Spinal cord (tissue), 10 donors: ENCODE results near the gene PCDHGC3. TPM values are rescaled to one million over a fixed set of nuclear protein-coding genes. Genes with fewer than 3 reads are reported as not detected.
A peak's percentile ranks its signal among the peaks of the same experiment; 100 is the strongest.

ENCODE experiments used
- DNase-seq, 6 donors: peaks; one replicate each; pipeline versions ENCODE4 v3.0.0 to v3.0.0-alpha.2; 2013 to 2015; ENCODE audit warnings: low spot score in 6 of 6, low read depth in 4 of 6
- H3K27ac ChIP-seq: one replicate; pipeline ENCODE4 v1.5.1; 2013; ENCODE audit warnings: low read depth, low read length, control low read depth
- H3K27me3 ChIP-seq: one replicate; pipeline ENCODE4 v1.6.1; 2013; ENCODE audit warnings: low read length; ENCODE audit not compliant: control insufficient read depth, insufficient read depth
- H3K36me3 ChIP-seq: one replicate; pipeline ENCODE4 v1.6.1; 2013; ENCODE audit warnings: low read length; ENCODE audit not compliant: control insufficient read depth, insufficient read depth
- H3K4me1 ChIP-seq: one replicate; pipeline ENCODE4 v1.6.1; 2013; ENCODE audit warnings: low read length; ENCODE audit not compliant: control insufficient read depth, insufficient read depth
- H3K4me3 ChIP-seq: one replicate; pipeline ENCODE4 v1.5.1; 2013; ENCODE audit warnings: low read depth, low read length, control low read depth
- H3K9me3 ChIP-seq: one replicate; pipeline ENCODE4 v1.6.1; 2013; ENCODE audit warnings: low read length; ENCODE audit not compliant: control insufficient read depth, insufficient read depth
- WGBS: methylation state at CpG from one replicate; pipeline ENCODE4 v1.1.5; 2013; ENCODE audit warnings: missing lambda C conversion rate; ENCODE audit not compliant: insufficient coverage; 5-methylcytosine and 5-hydroxymethylcytosine counted together
- polyA plus RNA-seq, 2 donors: library from polyadenylated mRNA; unstranded; fragments of 120-200 nt; gene quantifications; one replicate each; pipeline ENCODE4 v1.2.1, GENCODE V29; 2013; ENCODE audit not compliant: insufficient read length in 2 of 2
- total RNA-seq, 2 donors: library from RNA; depleted of rRNA in 1 of 2; stranded (reverse); fragments of 120-200 nt in 1 of 2; fragments of >200 nt in 1 of 2; gene quantifications; one replicate each; pipeline versions ENCODE4 v1.2.3 to v1.2.4, GENCODE V29; 2013 to 2014
- donor health status: healthy.

Gene PCDHGC3
- total and polyA plus RNA-seq, 4 donors: 114 to 678 (median 404) TPM

DNA sequence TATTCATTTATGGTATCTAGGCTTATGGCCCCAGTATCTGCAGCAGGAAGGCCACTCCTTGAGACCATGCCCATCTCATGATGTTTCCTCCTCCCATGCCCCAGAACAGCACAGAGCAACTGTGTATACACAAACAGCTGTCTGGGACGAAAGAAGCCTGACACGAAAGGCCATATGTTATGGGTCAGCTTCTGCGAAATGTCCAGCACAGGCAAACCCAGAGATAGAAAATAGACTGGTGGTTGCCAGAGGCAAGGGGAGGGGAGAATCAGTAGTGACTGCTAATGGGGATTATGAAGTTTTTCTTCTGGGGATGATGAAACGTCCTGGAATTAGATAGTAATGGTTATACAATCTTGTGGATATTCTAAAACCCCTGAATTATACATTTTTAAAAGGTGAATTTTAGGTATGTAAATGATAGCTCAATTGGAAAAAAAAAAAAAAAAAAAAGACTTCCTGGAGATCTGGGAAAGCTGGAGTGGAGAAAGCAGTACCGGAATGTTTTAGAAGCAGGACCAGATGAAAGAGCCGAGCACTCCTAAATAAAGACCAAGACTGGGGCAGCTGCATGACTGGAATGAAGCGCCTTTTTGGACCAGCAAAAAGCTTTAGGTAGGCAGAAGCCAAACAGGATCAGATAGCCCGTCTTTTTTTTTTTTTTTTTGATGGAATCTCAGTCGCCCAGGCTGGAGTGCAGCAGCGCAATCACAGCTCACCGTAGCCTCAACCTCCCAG, 42.3 kb downstream of the PCDHGC3 start:
- no peak overlapping the region for H3K27ac ChIP-seq
- peaks cover 15% of the 10 kb centered on the region for H3K36me3 ChIP-seq
- DNase-seq: peak in 1 of 6 donors; percentile 7
- H3K9me3 ChIP-seq: no peaks in the 10 kb centered on the region
- H3K27me3 ChIP-seq: no peaks in the 10 kb centered on the region
- no peak overlapping the region for H3K4me3 ChIP-seq
- 82% methylated on average over 6 of the region's 11 CpGs for WGBS
- H3K4me1 ChIP-seq: peaks cover 48% of the 10 kb centered on the region

DNA sequence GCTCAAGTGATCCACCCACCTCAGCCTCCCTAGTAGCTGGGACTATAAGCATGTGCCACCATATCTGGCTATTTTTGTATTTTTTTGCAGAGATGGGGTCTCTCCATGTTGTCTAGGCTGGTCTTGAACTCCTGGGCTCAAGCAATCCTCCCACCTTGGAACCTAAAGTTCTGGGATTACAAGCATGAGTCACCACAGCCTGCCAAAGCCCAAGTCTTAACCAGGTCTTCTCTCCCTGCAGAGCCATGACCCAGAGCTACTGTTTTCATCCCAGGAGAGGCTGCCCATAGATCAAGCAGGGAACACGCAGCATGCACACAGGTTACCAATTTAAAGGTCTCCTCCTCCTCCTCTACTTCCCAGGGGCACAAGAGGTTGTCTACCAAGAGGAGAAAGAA, 42.9 kb downstream of the PCDHGC3 start:
- no peaks in the 10 kb centered on the region for H3K27me3 ChIP-seq
- WGBS: no CpG with 5 or more reads among the region's 1 CpG
- no peak overlapping the region for H3K27ac ChIP-seq
- DNase-seq: no peak
- H3K4me3 ChIP-seq: no peak overlapping the region
- H3K9me3 ChIP-seq: no peaks in the 10 kb centered on the region
- peaks cover 15% of the 10 kb centered on the region for H3K36me3 ChIP-seq
- peaks cover 42% of the 10 kb centered on the region for H3K4me1 ChIP-seq

- peaks cover 15% of the 10 kb centered on the region for H3K36me3 ChIP-seq
- peak overlapping the region; percentile 75 for H3K27ac ChIP-seq
- peaks cover 40% of the 10 kb centered on the region for H3K4me1 ChIP-seq
- H3K4me3 ChIP-seq: no peak overlapping the region
- H3K27me3 ChIP-seq: no peaks in the 10 kb centered on the region
- peak in 1 of 6 donors; percentile 32 for DNase-seq
- H3K9me3 ChIP-seq: no peaks in the 10 kb centered on the region
- WGBS: 88% methylated on average over 1 of the region's 3 CpGs
Observed at GRCh38 chr5:141519605-141520565, 44.1 kb downstream of the PCDHGC3 start.

DNA sequence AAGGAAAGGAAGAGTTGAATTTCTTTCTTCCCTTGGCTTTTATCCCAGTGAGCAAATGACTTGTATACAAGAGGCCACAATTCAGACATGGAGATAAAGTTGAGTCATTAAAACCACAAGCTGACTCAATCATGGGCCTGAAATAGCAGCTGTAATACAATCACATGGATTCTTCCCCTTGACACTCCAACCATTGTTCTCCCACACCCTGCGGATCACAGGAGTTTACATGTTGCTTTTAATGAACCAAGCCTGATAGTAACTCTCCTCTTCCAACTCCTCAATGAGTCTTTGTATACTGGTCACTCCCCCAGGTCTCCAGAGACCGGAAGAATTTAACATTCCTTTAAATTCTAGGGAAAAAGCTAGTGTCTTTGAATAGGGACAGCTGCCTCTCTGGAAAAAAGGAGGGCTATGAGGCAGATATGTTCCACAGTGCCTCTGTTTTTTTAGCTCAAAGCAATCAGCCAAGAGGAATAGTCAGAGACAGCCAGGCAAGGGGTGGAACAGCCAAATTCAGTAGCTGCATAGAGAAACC, 45.5 kb downstream of the PCDHGC3 start:
- Histone ChIP-seq H3K27me3 (no peaks in the 10 kb centered on the region), H3K27ac (peak overlapping the region; percentile 75), H3K4me3 (no peak overlapping the region), H3K9me3 (no peaks in the 10 kb centered on the region), H3K4me1 (peaks cover 31% of the 10 kb centered on the region), H3K36me3 (peaks cover 11% of the 10 kb centered on the region)
- peak in 2 of 6 donors; percentile 83 to 86 for DNase-seq
- 0% methylated on average over 1 of the region's 2 CpGs for WGBS

DNA sequence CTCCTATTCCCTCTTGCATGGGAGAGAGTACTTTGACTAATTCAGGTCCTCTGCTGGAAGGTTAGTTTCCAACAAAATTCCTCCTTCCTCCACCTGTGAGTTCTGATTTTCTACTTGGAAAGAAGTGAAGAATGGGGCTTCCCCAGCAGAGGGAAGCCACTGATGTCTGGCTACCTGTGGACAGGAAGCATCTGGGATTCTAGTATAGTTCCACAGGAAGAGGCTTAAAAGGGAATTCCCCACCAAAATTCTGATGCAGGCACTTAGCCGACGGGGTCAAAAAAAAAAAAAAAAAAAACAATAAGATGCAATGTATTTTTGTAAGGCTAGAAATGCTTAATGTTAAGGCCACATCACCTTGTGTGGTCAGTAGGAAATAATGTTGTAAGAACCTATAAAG, 46.5 kb downstream of the PCDHGC3 start:
- Histone ChIP-seq H3K36me3 (peaks cover 15% of the 10 kb centered on the region), H3K9me3 (no peaks in the 10 kb centered on the region), H3K4me3 (no peak overlapping the region), H3K27ac (peak overlapping the region; percentile 75), H3K27me3 (no peaks in the 10 kb centered on the region), H3K4me1 (peaks cover 25% of the 10 kb centered on the region)
- DNase-seq: no peak
- no CpG with 5 or more reads among the region's 2 CpGs for whole genome bisulfite sequencing

- peak overlapping the region; percentile 19 for H3K4me3 ChIP-seq
- H3K9me3 ChIP-seq: no peaks in the 10 kb centered on the region
- DNase-seq: no peak
- peak overlapping the region; percentile 95 for H3K27ac ChIP-seq
- H3K4me1 ChIP-seq: peaks cover 29% of the 10 kb centered on the region
- no peaks in the 10 kb centered on the region for H3K27me3 ChIP-seq
- WGBS: 42% methylated on average over 4 of the region's 8 CpGs
- peaks cover 13% of the 10 kb centered on the region for H3K36me3 ChIP-seq
Observed at GRCh38 chr5:141523991-141524390, 48.2 kb downstream of the PCDHGC3 start.

GRCh38 chr5:141524604-141525597, 49.1 kb downstream of the PCDHGC3 start:
- DNase-seq: peak; percentile 94 to 99 (median 96)
- WGBS: 0% methylated on average over 5 of the region's 12 CpGs
- Histone ChIP-seq H3K36me3 (peaks cover 17% of the 10 kb centered on the region), H3K27ac (peak overlapping the region; percentile 95), H3K9me3 (no peaks in the 10 kb centered on the region), H3K4me3 (peak overlapping the region; percentile 19), H3K4me1 (peaks cover 30% of the 10 kb centered on the region), H3K27me3 (no peaks in the 10 kb centered on the region)

DNA sequence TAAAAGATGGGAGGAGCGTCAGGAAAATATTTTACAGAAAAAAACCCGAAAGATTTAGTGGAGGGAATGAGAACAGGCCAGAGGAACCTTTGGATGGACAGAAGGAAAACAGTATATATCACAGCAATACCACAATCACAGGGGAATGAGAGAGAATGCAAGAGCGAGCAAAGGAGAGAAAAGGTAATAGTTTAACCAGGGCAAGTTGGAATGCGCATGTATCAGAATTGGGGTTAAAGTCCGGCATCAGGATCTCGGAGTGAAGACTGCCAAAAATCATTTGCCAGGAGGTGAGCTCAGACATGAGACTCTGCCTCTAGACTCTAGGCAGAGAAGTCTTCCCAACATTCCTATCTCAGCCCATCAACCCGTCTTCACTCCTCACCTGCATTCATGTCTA, 49.9 kb downstream of the PCDHGC3 start:
- H3K36me3 ChIP-seq: peaks cover 17% of the 10 kb centered on the region
- peak overlapping the region; percentile 95 for H3K27ac ChIP-seq
- no peak overlapping the region for H3K4me3 ChIP-seq
- DNase-seq: no peak
- H3K4me1 ChIP-seq: peaks cover 24% of the 10 kb centered on the region
- H3K27me3 ChIP-seq: no peaks in the 10 kb centered on the region
- H3K9me3 ChIP-seq: no peaks in the 10 kb centered on the region
- 91% methylated on average over 4 of the region's 7 CpGs for whole genome bisulfite sequencing

DNA sequence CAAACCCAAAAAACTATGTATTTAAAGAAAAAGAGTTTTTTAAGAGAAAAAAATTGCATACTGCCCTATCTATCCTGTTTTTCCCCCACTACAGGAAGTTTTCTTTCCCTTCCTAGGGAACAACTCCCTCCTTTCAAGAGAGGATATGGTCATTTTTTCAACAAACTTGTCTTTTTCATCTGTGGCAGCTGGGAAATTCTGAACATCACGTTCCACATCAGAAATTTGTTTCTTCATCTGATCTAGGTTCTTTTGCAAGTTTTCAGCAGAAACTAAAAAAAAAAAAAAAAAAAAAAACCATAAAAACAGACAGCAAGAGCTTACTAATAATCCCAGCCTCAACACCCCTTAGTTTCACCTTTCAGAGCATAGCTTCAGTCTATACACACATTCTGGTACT, 51.7 kb downstream of the PCDHGC3 start:
- peaks cover 17% of the 10 kb centered on the region for H3K36me3 ChIP-seq
- H3K27me3 ChIP-seq: no peaks in the 10 kb centered on the region
- WGBS: 100% methylated on average over 1 of the region's 1 CpG
- peaks cover 20% of the 10 kb centered on the region for H3K4me1 ChIP-seq
- H3K27ac ChIP-seq: peak overlapping the region; percentile 84
- no peak overlapping the region for H3K4me3 ChIP-seq
- H3K9me3 ChIP-seq: no peaks in the 10 kb centered on the region
- DNase-seq: no peak
